Epithelial cell of esophagus (primary cell): ENCODE measurements around the gene PLEKHA4.

Experiments used
- DNase-seq: peaks from one replicate; pipeline ENCODE4 v3.0.0; 2010; ENCODE audit warnings: low read depth
- H3K4me3 ChIP-seq: 2 replicates; pipeline ENCODE4 v1.5.1; 2011; ENCODE audit warnings: mild to moderate bottlenecking, low read length, control low read depth
- TF ChIP-seq, protein P1 (sequence below): IDR thresholded peaks from 2 replicates; pipeline ENCODE4 v1.5.1; 2011; ENCODE audit warnings: low read depth, mild to moderate bottlenecking, low read length, control low read depth, inconsistent platforms; ENCODE audit not compliant: insufficient read depth; ENCODE audit errors: missing control alignments

The PLEKHA4 gene

DNA sequence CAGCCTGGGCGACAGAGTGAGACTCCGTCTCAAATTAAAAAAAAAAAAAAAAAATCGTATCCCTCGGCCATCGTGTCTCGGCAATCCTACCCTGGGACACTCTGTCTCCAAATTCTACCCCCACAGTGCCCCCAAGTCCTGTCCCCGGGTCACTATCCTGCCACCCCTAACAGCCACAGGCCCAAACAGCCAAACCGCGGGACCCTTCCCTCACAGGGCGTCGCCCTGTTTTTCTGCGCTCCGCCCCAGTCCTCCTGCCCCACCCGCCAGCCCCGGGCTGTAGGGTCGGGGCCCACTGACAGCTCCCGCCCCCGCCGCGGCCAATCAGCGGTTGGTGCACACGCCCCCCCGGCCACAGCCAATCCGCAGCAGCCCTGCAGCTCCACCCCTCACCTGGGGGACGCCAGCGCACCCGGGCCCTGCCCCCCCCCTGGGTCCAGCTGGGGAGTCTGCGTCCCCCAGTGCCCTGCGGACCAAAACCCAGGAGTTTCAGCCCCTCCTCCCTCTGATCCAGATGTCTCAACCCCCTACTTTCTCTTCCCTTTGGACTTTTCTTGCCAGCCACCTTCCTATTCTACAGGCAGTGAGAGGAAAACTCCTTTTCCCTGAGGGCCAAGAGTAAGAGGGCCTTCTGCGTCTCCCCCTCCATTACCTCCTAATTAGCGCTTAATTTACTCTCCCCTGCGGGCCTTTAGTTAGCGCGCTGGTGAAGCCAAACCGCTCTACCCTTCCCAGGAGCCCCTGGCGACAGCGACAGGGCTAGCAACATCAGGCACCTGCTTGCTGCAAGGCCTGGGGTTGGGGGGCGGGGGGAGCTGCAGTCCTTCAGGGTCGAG, 56.1 kb downstream of the PLEKHA4 start:
- TF ChIP-seq, protein P1, sequence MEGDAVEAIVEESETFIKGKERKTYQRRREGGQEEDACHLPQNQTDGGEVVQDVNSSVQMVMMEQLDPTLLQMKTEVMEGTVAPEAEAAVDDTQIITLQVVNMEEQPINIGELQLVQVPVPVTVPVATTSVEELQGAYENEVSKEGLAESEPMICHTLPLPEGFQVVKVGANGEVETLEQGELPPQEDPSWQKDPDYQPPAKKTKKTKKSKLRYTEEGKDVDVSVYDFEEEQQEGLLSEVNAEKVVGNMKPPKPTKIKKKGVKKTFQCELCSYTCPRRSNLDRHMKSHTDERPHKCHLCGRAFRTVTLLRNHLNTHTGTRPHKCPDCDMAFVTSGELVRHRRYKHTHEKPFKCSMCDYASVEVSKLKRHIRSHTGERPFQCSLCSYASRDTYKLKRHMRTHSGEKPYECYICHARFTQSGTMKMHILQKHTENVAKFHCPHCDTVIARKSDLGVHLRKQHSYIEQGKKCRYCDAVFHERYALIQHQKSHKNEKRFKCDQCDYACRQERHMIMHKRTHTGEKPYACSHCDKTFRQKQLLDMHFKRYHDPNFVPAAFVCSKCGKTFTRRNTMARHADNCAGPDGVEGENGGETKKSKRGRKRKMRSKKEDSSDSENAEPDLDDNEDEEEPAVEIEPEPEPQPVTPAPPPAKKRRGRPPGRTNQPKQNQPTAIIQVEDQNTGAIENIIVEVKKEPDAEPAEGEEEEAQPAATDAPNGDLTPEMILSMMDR, result peak; percentile 7
- peak; percentile 72 for DNase-seq
- peak overlapping the region; percentile 22 for H3K4me3 ChIP-seq

DNA sequence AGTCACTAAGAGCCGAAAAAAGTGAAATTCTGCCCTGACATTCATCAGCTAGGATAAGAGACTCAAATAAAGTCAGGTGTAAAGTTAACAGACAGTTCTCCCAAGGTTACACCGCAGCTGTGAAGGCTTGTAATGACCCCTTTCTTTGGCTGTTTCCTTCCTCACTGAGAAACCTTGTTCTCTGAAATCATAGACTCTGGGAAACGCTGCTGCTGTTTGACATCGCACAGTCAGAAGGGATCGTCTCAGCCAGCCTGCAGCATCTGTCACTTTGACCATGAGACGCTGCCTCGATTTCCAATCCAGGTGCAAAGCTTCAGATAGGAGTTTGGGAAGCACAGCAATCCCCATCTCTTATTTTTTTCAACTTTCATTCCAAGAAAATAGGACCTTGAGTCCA, 58.3 kb downstream of the PLEKHA4 start:
- no peak for DNase-seq
- TF ChIP-seq, protein P1, result no peak
- H3K4me3 ChIP-seq, result peak overlapping the region; percentile 70

DNA sequence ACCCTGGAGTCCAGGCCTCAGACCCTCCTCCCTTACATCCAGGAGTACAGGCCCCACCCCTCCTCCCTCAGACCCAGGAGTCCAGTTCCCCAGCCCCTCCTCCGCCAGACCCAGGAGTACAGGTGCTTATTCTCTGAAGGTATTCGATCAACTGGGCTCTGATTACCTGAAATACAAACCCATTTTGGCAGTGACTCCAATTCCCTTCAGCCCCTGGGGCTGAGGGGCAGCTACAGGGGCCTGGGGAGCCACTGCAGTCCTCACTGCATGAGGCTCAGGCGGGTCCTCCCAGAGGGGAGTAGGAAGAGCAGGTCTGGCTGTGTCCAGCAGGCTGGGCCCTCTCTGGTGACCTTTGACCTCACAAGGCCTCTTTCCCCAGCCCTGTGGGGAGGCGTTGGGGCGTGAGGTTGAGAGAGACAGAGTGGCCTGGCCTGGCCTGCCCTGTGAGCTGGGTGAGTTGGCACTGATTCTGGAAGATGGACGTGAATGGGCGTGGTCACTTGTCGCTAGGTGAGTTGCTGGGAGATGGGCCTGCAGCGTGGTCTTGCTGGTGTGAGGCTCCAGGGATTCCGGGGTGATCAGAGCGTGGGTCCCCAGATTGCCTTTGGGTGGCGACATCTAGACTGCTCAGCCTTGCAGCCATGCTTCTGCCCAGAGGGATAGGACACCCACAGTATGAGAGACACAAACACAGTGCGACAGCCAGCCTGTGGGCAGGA, 60.7 kb downstream of the PLEKHA4 start:
- no peak overlapping the region for H3K4me3 ChIP-seq
- TF ChIP-seq, protein P1, result no peak
- DNase-seq, result no peak

DNA sequence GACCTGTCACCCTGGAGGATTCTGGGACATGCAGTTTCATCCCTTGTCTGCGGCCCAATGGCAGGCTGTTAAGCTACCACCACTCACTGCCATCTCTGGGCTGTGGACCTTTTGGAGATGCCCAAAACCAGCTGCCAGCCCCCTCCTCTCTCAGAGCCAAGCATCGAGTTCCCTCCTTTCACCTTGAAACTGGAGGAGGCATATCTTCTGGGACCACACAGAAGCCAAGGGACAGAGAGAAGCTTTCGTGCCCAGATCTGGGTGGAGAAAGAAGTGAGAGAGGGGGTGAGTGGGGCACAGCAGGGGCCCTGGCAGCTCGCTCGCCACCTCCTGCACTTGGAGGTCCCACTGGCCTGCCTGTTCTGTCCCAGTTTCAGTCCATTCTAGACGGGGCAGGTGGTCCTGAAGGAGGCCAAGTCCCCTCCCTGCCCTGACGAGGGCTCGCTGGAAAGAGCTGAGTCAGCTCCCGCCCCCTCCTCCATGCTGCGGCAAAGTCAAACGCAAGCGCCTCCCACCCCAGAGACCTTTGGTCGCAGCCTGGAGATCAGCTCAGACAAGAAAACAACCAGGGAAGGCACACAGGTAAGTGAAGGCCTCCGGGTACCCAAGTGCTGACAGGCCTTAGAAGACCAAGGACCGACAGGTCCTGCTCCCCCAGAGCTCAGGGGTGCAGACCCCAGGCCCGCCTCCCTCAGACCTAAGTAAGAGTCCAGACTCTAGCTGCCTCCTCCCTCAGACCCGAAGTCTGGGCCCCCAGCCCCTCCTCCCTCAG, 61.4 kb downstream of the PLEKHA4 start:
- TF ChIP-seq, protein P1, result no peak
- peak; percentile 60 for DNase-seq
- no peak overlapping the region for H3K4me3 ChIP-seq

DNA sequence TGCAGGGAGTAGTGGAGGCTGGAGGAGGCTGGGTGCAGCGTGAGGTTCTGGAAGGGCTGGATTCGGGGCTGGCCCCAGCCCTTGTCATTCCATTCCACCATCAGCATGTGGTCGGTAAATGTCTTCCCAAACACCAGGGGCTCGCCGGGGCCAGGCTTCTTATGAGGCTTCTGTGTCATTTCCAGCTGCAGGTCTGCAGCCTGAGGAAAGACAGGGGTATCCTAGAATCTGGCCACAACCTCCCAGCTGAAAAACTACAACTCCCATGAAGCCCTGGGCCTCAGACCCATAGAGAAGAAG, 61.9 kb downstream of the PLEKHA4 start:
- TF ChIP-seq, protein P1, result no peak
- DNase-seq, result no peak
- no peak overlapping the region for H3K4me3 ChIP-seq

DNA sequence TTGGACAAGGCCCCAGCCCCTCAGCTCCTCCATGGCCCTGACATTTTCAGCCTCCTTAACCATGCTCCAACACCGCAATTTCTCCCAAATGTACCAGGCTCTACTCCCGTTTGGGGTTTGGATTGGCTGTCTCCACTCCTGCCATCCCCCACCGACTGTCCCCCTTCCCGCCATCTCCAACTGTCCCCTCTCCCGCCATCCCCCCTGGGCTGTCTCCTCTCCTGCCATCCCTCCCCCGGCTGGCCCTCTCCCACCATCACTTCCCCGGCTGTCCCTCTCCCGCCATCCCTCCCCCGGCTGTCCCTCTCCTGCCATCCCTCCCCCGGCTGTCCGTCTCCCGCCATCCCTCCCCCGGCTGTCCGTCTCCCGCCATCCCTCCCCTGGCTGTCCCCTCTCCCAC, 63.0 kb downstream of the PLEKHA4 start:
- no peak overlapping the region for H3K4me3 ChIP-seq
- TF ChIP-seq, protein P1, result no peak
- DNase-seq, result no peak
